ENCODE measurements around the gene SARM1.
A peak's percentile ranks its signal among the peaks of the same experiment; 100 is the strongest.

Gene SARM1

DNA sequence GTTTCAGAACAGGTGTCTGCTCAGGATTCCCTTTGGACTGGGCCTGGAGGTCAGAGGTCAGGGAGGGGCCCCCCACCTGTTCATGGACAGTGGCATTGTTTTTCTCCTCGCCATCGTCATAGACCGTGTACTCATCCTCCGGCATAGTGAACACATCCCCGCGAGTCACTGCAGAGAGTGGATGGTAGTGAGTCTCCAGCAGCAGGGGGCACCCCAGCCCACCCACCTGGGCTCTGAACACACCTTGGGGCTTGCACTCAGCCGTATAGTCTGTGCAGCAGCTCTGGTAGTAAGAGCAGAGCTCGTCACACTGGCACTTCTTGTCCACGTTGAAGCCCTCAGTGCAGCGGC is 1.8 kb upstream of the SARM1 start:
- TF ChIP-seq, protein P1, sequence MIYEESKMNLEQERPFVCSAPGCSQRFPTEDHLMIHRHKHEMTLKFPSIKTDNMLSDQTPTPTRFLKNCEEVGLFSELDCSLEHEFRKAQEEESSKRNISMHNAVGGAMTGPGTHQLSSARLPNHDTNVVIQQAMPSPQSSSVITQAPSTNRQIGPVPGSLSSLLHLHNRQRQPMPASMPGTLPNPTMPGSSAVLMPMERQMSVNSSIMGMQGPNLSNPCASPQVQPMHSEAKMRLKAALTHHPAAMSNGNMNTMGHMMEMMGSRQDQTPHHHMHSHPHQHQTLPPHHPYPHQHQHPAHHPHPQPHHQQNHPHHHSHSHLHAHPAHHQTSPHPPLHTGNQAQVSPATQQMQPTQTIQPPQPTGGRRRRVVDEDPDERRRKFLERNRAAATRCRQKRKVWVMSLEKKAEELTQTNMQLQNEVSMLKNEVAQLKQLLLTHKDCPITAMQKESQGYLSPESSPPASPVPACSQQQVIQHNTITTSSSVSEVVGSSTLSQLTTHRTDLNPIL (CRISPR knock-in tag; IDR thresholded peaks at IDR 0.05; ENCODE audit: low read depth) = no peak
- no peak for ATAC-seq

DNA sequence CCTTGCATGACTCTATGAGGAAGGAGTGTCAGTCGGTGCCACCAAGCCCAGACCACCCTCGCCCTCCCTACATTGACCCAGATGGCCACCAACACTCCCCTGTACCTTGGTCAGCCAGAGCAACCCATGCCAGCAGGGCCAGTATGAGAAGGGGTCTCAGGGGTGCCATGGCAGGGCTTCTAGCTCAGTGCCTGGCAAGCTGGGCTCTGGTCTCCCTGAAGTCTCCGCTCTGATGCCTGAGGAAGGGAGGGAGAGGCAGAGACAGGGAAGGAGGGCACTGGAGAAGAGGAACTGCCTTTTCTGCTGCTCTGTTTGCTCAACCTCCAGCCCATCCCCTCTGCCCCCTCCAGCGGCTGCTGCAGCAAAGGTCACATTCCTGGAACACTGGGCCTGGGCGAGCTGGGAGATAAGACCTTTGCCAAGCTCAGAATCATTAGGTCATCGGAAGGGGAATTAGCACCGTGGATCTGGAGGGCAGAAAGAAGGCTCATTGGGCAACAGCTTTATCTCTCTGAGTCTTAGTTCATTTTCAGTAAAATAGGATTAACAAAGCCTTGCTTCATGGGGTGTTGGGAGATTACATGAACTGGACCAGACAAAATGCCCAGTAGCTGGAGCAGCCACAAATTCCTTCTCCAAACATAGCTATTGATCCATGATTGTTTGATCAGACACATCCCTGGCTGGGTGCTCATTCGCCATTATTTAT is 1.3 kb upstream of the SARM1 start, which contains the start of gene VTN:
VTN (minus strand) TSS at position 273 of the 709 bp plus-strand sequence; CDS start at position 169, 104 bp downstream.
- ATAC-seq = peak; percentile 2; the same call in 2 of the 3 replicates

DNA sequence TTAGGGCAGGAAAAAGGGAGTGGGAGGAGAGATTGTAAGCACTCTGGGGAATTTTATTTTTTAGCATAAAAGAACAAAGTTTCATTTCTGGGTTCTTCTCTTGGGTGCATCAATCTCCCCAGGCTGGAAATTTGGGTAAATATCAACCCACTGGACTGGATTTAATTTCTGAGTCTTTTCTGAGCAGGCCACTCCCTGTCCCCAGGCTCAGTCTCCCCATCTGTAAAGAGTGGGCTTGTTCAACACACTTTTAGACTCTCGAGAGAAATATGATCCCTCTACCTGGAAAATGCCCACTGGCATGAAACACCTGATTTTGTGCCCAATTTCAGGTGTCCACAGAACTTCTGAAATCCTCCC is 770 bp upstream of the SARM1 start:
- TF ChIP-seq ZFP3 (CRISPR knock-in tag; IDR thresholded peaks at IDR 0.05) (no peak), PPARA (CRISPR knock-in tag; IDR thresholded peaks at IDR 0.05; ENCODE audit: borderline replicate concordance) (no peak), BACH2 (CRISPR knock-in tag; IDR thresholded peaks at IDR 0.05; ENCODE audit: borderline replicate concordance) (no peak)
- TF ChIP-seq, protein P2, sequence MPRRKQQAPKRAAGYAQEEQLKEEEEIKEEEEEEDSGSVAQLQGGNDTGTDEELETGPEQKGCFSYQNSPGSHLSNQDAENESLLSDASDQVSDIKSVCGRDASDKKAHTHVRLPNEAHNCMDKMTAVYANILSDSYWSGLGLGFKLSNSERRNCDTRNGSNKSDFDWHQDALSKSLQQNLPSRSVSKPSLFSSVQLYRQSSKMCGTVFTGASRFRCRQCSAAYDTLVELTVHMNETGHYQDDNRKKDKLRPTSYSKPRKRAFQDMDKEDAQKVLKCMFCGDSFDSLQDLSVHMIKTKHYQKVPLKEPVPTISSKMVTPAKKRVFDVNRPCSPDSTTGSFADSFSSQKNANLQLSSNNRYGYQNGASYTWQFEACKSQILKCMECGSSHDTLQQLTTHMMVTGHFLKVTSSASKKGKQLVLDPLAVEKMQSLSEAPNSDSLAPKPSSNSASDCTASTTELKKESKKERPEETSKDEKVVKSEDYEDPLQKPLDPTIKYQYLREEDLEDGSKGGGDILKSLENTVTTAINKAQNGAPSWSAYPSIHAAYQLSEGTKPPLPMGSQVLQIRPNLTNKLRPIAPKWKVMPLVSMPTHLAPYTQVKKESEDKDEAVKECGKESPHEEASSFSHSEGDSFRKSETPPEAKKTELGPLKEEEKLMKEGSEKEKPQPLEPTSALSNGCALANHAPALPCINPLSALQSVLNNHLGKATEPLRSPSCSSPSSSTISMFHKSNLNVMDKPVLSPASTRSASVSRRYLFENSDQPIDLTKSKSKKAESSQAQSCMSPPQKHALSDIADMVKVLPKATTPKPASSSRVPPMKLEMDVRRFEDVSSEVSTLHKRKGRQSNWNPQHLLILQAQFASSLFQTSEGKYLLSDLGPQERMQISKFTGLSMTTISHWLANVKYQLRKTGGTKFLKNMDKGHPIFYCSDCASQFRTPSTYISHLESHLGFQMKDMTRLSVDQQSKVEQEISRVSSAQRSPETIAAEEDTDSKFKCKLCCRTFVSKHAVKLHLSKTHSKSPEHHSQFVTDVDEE (CRISPR knock-in tag; IDR thresholded peaks at IDR 0.05) = no peak
- TF ChIP-seq, protein P3, sequence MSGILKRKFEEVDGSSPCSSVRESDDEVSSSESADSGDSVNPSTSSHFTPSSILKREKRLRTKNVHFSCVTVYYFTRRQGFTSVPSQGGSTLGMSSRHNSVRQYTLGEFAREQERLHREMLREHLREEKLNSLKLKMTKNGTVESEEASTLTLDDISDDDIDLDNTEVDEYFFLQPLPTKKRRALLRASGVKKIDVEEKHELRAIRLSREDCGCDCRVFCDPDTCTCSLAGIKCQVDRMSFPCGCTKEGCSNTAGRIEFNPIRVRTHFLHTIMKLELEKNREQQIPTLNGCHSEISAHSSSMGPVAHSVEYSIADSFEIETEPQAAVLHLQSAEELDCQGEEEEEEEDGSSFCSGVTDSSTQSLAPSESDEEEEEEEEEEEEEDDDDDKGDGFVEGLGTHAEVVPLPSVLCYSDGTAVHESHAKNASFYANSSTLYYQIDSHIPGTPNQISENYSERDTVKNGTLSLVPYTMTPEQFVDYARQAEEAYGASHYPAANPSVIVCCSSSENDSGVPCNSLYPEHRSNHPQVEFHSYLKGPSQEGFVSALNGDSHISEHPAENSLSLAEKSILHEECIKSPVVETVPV (CRISPR knock-in tag; IDR thresholded peaks at IDR 0.05) = no peak
- TF ChIP-seq, protein P4, sequence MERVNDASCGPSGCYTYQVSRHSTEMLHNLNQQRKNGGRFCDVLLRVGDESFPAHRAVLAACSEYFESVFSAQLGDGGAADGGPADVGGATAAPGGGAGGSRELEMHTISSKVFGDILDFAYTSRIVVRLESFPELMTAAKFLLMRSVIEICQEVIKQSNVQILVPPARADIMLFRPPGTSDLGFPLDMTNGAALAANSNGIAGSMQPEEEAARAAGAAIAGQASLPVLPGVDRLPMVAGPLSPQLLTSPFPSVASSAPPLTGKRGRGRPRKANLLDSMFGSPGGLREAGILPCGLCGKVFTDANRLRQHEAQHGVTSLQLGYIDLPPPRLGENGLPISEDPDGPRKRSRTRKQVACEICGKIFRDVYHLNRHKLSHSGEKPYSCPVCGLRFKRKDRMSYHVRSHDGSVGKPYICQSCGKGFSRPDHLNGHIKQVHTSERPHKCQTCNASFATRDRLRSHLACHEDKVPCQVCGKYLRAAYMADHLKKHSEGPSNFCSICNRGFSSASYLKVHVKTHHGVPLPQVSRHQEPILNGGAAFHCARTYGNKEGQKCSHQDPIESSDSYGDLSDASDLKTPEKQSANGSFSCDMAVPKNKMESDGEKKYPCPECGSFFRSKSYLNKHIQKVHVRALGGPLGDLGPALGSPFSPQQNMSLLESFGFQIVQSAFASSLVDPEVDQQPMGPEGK (CRISPR knock-in tag; IDR thresholded peaks at IDR 0.05; ENCODE audit: borderline replicate concordance) = no peak
- no peak for ATAC-seq

More for the DNA sequence above, 1.3 kb upstream of the SARM1 start, which contains the start of gene VTN:
- TF ChIP-seq SNAI2 (CRISPR knock-in tag; IDR thresholded peaks at IDR 0.05) = no peak
- no peak for TF ChIP-seq ZFP3 (CRISPR knock-in tag; IDR thresholded peaks at IDR 0.05)
- TF ChIP-seq RARB (CRISPR knock-in tag; IDR thresholded peaks at IDR 0.05) = no peak
- peak; percentile 19 for TF ChIP-seq ISL1 (CRISPR knock-in tag; IDR thresholded peaks at IDR 0.05)
- TF ChIP-seq, protein P1 (CRISPR knock-in tag; IDR thresholded peaks at IDR 0.05; ENCODE audit: low read depth) = peak; percentile 10; the same call in 1 of the 2 replicates
- TF ChIP-seq BACH2 (CRISPR knock-in tag; IDR thresholded peaks at IDR 0.05; ENCODE audit: borderline replicate concordance) = no peak
- TF ChIP-seq ESRRG (CRISPR knock-in tag; IDR thresholded peaks at IDR 0.05) = no peak
- TF ChIP-seq GLIS3 (CRISPR knock-in tag; IDR thresholded peaks at IDR 0.05) = no peak
- TF ChIP-seq, protein P5, sequence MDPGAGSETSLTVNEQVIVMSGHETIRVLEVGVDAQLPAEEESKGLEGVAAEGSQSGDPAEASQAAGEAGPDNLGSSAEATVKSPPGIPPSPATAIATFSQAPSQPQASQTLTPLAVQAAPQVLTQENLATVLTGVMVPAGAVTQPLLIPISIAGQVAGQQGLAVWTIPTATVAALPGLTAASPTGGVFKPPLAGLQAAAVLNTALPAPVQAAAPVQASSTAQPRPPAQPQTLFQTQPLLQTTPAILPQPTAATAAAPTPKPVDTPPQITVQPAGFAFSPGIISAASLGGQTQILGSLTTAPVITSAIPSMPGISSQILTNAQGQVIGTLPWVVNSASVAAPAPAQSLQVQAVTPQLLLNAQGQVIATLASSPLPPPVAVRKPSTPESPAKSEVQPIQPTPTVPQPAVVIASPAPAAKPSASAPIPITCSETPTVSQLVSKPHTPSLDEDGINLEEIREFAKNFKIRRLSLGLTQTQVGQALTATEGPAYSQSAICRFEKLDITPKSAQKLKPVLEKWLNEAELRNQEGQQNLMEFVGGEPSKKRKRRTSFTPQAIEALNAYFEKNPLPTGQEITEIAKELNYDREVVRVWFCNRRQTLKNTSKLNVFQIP (CRISPR knock-in tag; IDR thresholded peaks at IDR 0.05; ENCODE audit: borderline replicate concordance, low read depth) = no peak
- TF ChIP-seq CSDC2 (CRISPR knock-in tag; IDR thresholded peaks at IDR 0.05) = no peak
- TF ChIP-seq ZNF565 (CRISPR knock-in tag; conservative IDR thresholded peaks at IDR 0.05; ENCODE audit: low read depth) = no peak
- no peak for TF ChIP-seq TCF4 (CRISPR knock-in tag; IDR thresholded peaks at IDR 0.05; ENCODE audit: borderline replicate concordance)
- no peak for TF ChIP-seq ZFP30 (CRISPR knock-in tag; IDR thresholded peaks at IDR 0.05)
- TF ChIP-seq, protein P4 (CRISPR knock-in tag; IDR thresholded peaks at IDR 0.05; ENCODE audit: borderline replicate concordance) = no peak
- TF ChIP-seq TOX (CRISPR knock-in tag; IDR thresholded peaks at IDR 0.05; ENCODE audit: borderline replicate concordance) = no peak
- TF ChIP-seq, protein P3 (CRISPR knock-in tag; IDR thresholded peaks at IDR 0.05) = no peak
- no peak for TF ChIP-seq OSR1 (CRISPR knock-in tag; IDR thresholded peaks at IDR 0.05)

All from SK-N-SH treated with all-trans-retinoic acid at 6 μM for 48 hours (cell line).